PC-3 (cell line): ENCODE measurements around the gene TTC5.
"Not testable (repeated sequence)": the region's sequence is repeated elsewhere in the genome, so short reads cannot be mapped to it uniquely, and the experiment has no call there.

Source experiments
- EZH2phosphoT487 ChIP-seq: fragments of 300-600 bp; sonication (generic); IDR thresholded peaks from 2 replicates; pipeline ENCODE4 v1.6.1; 2018; ENCODE audit warnings: mild to moderate bottlenecking, antibody characterized with exemption, low read length, borderline replicate concordance
- TF ChIP-seq, protein P1 (sequence below): fragments of 300-600 bp; sonication (generic); conservative IDR thresholded peaks from 2 replicates; pipeline ENCODE4 v1.5.1; 2017; ENCODE audit warnings: antibody characterized with exemption, low read depth, mild to moderate bottlenecking, low read length

- TF ChIP-seq EZH2phosphoT487: not testable (repeated sequence)
- TF ChIP-seq, protein P1, sequence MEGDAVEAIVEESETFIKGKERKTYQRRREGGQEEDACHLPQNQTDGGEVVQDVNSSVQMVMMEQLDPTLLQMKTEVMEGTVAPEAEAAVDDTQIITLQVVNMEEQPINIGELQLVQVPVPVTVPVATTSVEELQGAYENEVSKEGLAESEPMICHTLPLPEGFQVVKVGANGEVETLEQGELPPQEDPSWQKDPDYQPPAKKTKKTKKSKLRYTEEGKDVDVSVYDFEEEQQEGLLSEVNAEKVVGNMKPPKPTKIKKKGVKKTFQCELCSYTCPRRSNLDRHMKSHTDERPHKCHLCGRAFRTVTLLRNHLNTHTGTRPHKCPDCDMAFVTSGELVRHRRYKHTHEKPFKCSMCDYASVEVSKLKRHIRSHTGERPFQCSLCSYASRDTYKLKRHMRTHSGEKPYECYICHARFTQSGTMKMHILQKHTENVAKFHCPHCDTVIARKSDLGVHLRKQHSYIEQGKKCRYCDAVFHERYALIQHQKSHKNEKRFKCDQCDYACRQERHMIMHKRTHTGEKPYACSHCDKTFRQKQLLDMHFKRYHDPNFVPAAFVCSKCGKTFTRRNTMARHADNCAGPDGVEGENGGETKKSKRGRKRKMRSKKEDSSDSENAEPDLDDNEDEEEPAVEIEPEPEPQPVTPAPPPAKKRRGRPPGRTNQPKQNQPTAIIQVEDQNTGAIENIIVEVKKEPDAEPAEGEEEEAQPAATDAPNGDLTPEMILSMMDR: not testable (repeated sequence)
Observed at GRCh38 chr14:20341032-20341431, 35.3 kb upstream of the TTC5 start.
